SK-N-SH (cell line): ENCODE data around the gene CHST12.

Experiments
- JUND ChIP-seq: IDR thresholded peaks from 2 replicates; pipeline ENCODE4 v1.4.0; 2012
- POLR2AphosphoS5 ChIP-seq: IDR thresholded peaks from 2 replicates; pipeline ENCODE4 v1.6.1; 2012; ENCODE audit warnings: low read depth, low read length
- RAD21 ChIP-seq: IDR thresholded peaks from 2 replicates; pipeline ENCODE4 v1.6.1; 2012; ENCODE audit warnings: mild to moderate bottlenecking, low read length
- TAF1 ChIP-seq: IDR thresholded peaks from 2 replicates; pipeline ENCODE4 v1.6.1; 2012; ENCODE audit warnings: low read depth, mild to moderate bottlenecking, low read length, moderate library complexity, borderline replicate concordance
- TF ChIP-seq, protein P1 (sequence below): IDR thresholded peaks from 2 replicates; pipeline ENCODE4 v1.6.1; 2012; ENCODE audit warnings: mild to moderate bottlenecking, low read depth, low read length, moderate library complexity
- TF ChIP-seq, protein P2 (sequence below): fragments of 200-600 bp; sonication (generic); IDR thresholded peaks from 2 replicates; pipeline ENCODE4 v1.6.1; 2017; ENCODE audit warnings: antibody characterized with exemption, mild to moderate bottlenecking, moderate library complexity
- TF ChIP-seq, protein P3 (sequence below): fragments of 150-350 bp; IDR thresholded peaks from 2 replicates; pipeline ENCODE4 v1.6.1; 2016; ENCODE audit warnings: mild to moderate bottlenecking, low read depth, low read length
- TF ChIP-seq, protein P4 (sequence below): IDR thresholded peaks from 2 replicates; pipeline ENCODE4 v1.4.0; 2012; ENCODE audit warnings: low read depth

DNA sequence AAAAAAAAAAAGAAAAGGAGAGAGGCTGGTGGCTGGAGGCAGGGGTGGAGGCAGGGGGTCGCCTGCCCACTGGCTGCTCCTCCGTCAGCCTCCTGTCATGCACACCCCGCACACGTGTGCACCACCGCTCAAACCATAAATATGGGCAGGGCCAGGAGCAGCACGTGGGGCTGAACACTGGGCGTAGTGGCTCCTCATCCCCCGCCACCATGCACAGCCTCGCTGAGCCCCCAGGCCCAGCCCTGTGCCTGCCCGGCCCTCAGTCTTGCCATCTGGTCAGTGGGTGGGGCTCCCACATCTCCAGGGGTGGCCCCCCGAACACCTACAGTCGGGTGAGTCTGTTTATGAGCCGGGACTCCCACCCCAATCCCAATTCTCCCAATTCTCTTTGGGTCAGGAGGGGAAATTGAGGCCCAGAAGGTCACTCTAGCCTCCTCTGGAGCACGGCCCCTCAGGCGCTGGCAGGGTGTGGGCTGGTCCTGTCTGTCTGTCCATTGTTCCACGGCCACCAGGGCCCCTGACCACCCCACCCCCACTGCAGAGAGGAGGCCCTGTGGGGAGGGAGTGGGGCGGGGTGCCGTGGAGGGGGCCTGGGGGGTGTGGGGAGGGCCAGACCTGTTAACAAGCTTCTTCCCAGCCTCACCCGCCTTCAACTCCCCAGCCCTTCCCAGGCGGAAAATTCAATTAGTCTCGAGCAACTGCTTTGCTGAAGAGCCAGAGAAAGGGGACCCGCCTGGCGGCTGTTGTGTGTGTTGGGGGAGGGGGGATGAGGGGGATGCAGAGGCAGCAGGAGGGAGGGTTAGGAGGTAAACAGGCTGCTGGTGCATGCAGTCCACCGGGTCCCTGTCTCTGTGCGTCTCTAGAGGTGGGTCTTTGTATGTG lies 92.2 kb downstream of the CHST12 start:
- TF ChIP-seq, protein P1, sequence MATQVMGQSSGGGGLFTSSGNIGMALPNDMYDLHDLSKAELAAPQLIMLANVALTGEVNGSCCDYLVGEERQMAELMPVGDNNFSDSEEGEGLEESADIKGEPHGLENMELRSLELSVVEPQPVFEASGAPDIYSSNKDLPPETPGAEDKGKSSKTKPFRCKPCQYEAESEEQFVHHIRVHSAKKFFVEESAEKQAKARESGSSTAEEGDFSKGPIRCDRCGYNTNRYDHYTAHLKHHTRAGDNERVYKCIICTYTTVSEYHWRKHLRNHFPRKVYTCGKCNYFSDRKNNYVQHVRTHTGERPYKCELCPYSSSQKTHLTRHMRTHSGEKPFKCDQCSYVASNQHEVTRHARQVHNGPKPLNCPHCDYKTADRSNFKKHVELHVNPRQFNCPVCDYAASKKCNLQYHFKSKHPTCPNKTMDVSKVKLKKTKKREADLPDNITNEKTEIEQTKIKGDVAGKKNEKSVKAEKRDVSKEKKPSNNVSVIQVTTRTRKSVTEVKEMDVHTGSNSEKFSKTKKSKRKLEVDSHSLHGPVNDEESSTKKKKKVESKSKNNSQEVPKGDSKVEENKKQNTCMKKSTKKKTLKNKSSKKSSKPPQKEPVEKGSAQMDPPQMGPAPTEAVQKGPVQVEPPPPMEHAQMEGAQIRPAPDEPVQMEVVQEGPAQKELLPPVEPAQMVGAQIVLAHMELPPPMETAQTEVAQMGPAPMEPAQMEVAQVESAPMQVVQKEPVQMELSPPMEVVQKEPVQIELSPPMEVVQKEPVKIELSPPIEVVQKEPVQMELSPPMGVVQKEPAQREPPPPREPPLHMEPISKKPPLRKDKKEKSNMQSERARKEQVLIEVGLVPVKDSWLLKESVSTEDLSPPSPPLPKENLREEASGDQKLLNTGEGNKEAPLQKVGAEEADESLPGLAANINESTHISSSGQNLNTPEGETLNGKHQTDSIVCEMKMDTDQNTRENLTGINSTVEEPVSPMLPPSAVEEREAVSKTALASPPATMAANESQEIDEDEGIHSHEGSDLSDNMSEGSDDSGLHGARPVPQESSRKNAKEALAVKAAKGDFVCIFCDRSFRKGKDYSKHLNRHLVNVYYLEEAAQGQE: no peak
- TF ChIP-seq, protein P2, sequence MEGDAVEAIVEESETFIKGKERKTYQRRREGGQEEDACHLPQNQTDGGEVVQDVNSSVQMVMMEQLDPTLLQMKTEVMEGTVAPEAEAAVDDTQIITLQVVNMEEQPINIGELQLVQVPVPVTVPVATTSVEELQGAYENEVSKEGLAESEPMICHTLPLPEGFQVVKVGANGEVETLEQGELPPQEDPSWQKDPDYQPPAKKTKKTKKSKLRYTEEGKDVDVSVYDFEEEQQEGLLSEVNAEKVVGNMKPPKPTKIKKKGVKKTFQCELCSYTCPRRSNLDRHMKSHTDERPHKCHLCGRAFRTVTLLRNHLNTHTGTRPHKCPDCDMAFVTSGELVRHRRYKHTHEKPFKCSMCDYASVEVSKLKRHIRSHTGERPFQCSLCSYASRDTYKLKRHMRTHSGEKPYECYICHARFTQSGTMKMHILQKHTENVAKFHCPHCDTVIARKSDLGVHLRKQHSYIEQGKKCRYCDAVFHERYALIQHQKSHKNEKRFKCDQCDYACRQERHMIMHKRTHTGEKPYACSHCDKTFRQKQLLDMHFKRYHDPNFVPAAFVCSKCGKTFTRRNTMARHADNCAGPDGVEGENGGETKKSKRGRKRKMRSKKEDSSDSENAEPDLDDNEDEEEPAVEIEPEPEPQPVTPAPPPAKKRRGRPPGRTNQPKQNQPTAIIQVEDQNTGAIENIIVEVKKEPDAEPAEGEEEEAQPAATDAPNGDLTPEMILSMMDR: no peak
- TF ChIP-seq RAD21: peak; percentile 38; the same call in 1 of the 2 replicates
- no peak for TF ChIP-seq JUND
- TF ChIP-seq, protein P3, sequence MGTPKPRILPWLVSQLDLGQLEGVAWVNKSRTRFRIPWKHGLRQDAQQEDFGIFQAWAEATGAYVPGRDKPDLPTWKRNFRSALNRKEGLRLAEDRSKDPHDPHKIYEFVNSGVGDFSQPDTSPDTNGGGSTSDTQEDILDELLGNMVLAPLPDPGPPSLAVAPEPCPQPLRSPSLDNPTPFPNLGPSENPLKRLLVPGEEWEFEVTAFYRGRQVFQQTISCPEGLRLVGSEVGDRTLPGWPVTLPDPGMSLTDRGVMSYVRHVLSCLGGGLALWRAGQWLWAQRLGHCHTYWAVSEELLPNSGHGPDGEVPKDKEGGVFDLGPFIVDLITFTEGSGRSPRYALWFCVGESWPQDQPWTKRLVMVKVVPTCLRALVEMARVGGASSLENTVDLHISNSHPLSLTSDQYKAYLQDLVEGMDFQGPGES: no peak
- TF ChIP-seq, protein P4, sequence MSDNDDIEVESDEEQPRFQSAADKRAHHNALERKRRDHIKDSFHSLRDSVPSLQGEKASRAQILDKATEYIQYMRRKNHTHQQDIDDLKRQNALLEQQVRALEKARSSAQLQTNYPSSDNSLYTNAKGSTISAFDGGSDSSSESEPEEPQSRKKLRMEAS: no peak
- no peak for TF ChIP-seq POLR2AphosphoS5
- no peak for TF ChIP-seq TAF1
